H9 (cell line): ENCODE results near the gene BCAS3. TPM values are rescaled to one million over a fixed set of nuclear protein-coding genes. Genes with fewer than 3 reads are reported as not detected.

Source experiments
- DNase-seq: peaks from one replicate; pipeline ENCODE4 v3.0.0-alpha.2; 2017
- H2AFZ ChIP-seq: one replicate; pipeline ENCODE4 v1.6.1; 2013; ENCODE audit warnings: mild to moderate bottlenecking, low read length, control low read depth, moderate library complexity
- H2AK5ac ChIP-seq: 2 replicates; pipeline ENCODE4 v1.6.1; 2013; ENCODE audit warnings: low read length, control low read depth, mixed read lengths; ENCODE audit not compliant: insufficient read length
- H2BK120ac ChIP-seq: one replicate; pipeline ENCODE4 v1.6.1; 2013; ENCODE audit warnings: low read depth, mild to moderate bottlenecking, low read length, control low read depth, inconsistent platforms; ENCODE audit not compliant: poor library complexity, severe bottlenecking
- H2BK12ac ChIP-seq: 2 replicates; pipeline ENCODE4 v1.6.1; 2013; ENCODE audit warnings: low read length, control low read depth, mixed read lengths, low read depth; ENCODE audit not compliant: insufficient read length
- H2BK15ac ChIP-seq: 2 replicates; pipeline ENCODE4 v1.6.1; 2013; ENCODE audit warnings: low read depth, low read length, control low read depth
- H2BK20ac ChIP-seq: one replicate; pipeline ENCODE4 v1.6.1; 2013; ENCODE audit warnings: low read depth, mild to moderate bottlenecking, low read length, control low read depth, inconsistent platforms; ENCODE audit not compliant: poor library complexity, severe bottlenecking
- H2BK5ac ChIP-seq: 2 replicates; pipeline ENCODE4 v1.6.1; 2013; ENCODE audit warnings: low read length, control low read depth, mixed read lengths; ENCODE audit not compliant: insufficient read length
- H3K14ac ChIP-seq: 2 replicates; pipeline ENCODE4 v1.6.1; 2013; ENCODE audit warnings: low read length, control low read depth; ENCODE audit not compliant: insufficient read depth
- H3K18ac ChIP-seq: 2 replicates; pipeline ENCODE4 v1.6.1; 2013; ENCODE audit warnings: low read depth, mild to moderate bottlenecking, mixed read lengths, low read length, control low read depth; ENCODE audit not compliant: insufficient read length
- H3K23ac ChIP-seq: 2 replicates; pipeline ENCODE4 v1.6.1; 2013; ENCODE audit warnings: low read length, control low read depth, mixed read lengths, low read depth; ENCODE audit not compliant: insufficient read length
- H3K23me2 ChIP-seq: 2 replicates; pipeline ENCODE4 v1.6.1; 2013; ENCODE audit warnings: low read depth, mild to moderate bottlenecking, mixed read lengths, low read length, control low read depth; ENCODE audit not compliant: insufficient read length, poor library complexity, severe bottlenecking
- H3K27ac ChIP-seq: 2 replicates; pipeline ENCODE4 v1.5.1; 2013; ENCODE audit warnings: low read length, control low read depth, mixed read lengths, low read depth; ENCODE audit not compliant: insufficient read length
- H3K27me3 ChIP-seq: 2 replicates; pipeline ENCODE4 v1.6.1; 2013; ENCODE audit warnings: low read length, control low read depth, inconsistent platforms; ENCODE audit not compliant: insufficient read depth
- H3K4ac ChIP-seq: 2 replicates; pipeline ENCODE4 v1.6.1; 2013; ENCODE audit warnings: low read depth, mild to moderate bottlenecking, control low read depth, inconsistent platforms, low read length, moderate library complexity
- H3K4me1 ChIP-seq: 2 replicates; pipeline ENCODE4 v1.6.1; 2013; ENCODE audit warnings: low read length, control low read depth, inconsistent platforms; ENCODE audit not compliant: insufficient read depth
- H3K4me2 ChIP-seq: 2 replicates; pipeline ENCODE4 v1.6.1; 2013; ENCODE audit warnings: low read length, control low read depth, mixed read lengths; ENCODE audit not compliant: insufficient read length, insufficient read depth
- H3K56ac ChIP-seq: 2 replicates; pipeline ENCODE4 v1.6.1; 2013; ENCODE audit warnings: low read depth, mild to moderate bottlenecking, mixed read lengths, low read length, control low read depth; ENCODE audit not compliant: insufficient read length
- H3K79me1 ChIP-seq: 2 replicates; pipeline ENCODE4 v1.6.1; 2013; ENCODE audit warnings: low read depth, mild to moderate bottlenecking, moderate library complexity, low read length, control low read depth, inconsistent platforms; ENCODE audit not compliant: insufficient read depth, poor library complexity, severe bottlenecking
- H3K79me2 ChIP-seq: 2 replicates; pipeline ENCODE4 v1.6.1; 2013; ENCODE audit warnings: low read length, control low read depth, inconsistent platforms; ENCODE audit not compliant: insufficient read depth
- H3K9ac ChIP-seq: 2 replicates; pipeline ENCODE4 v1.6.1; 2013; ENCODE audit warnings: low read length, control low read depth, mixed read lengths; ENCODE audit not compliant: insufficient read length; ENCODE audit errors: extremely low read depth
- H3K9me3 ChIP-seq: one replicate; pipeline ENCODE4 v1.6.1; 2013; ENCODE audit warnings: low read depth, low read length, inconsistent platforms; ENCODE audit not compliant: control insufficient read depth
- H3T11ph ChIP-seq: one replicate; pipeline ENCODE4 v1.6.1; 2013; ENCODE audit warnings: mild to moderate bottlenecking, low read length, control low read depth, inconsistent platforms
- H4K20me1 ChIP-seq: one replicate; pipeline ENCODE4 v1.6.1; 2013; ENCODE audit not compliant: control insufficient read depth, insufficient read length, insufficient read depth
- H4K5ac ChIP-seq: 2 replicates; pipeline ENCODE4 v1.6.1; 2013; ENCODE audit warnings: low read depth, mild to moderate bottlenecking, mixed read lengths, low read length, control low read depth; ENCODE audit not compliant: insufficient read length
- H4K8ac ChIP-seq: replicated peaks from 2 replicates; pipeline ENCODE4 v1.6.1; 2013; ENCODE audit warnings: low read length, control low read depth, mixed read lengths, low read depth; ENCODE audit not compliant: insufficient read length
- H4K91ac ChIP-seq: 2 replicates; pipeline ENCODE4 v1.6.1; 2013; ENCODE audit warnings: low read depth, mild to moderate bottlenecking, moderate library complexity, mixed read lengths, low read length, control low read depth; ENCODE audit not compliant: insufficient read length
- H3K27ac Mint-ChIP-seq, 3 experiments: 2 replicates in 2 of 3; 3 replicates in 1 of 3; pipeline ENCODE4 v1.8.0; 2020 to 2021; ENCODE audit warnings: mixed read lengths in 3 of 3, mild to moderate bottlenecking in 1 of 3, moderate library complexity in 1 of 3
- H3K27me3 Mint-ChIP-seq: 2 replicates; pipeline ENCODE4 v1.8.0; 2021; ENCODE audit warnings: low read depth, mild to moderate bottlenecking, moderate library complexity, mixed read lengths
- H3K36me3 Mint-ChIP-seq, 3 experiments: 2 replicates in 2 of 3; 3 replicates in 1 of 3; pipeline ENCODE4 v1.8.0; 2020 to 2021; ENCODE audit warnings: low read depth in 3 of 3, mixed read lengths in 3 of 3; ENCODE audit not compliant: insufficient read depth in 1 of 3
- H3K4me1 Mint-ChIP-seq, 2 experiments: 2 replicates each; pipeline ENCODE4 v1.8.0; 2020; ENCODE audit warnings: mixed read lengths in 2 of 2
- H3K4me3 Mint-ChIP-seq, 2 experiments: 2 replicates in 1 of 2; 3 replicates in 1 of 2; pipeline ENCODE4 v1.8.0; 2020 to 2021; ENCODE audit warnings: mild to moderate bottlenecking in 2 of 2, mixed read lengths in 2 of 2, moderate library complexity in 1 of 2
- H3K9me3 Mint-ChIP-seq, 2 experiments: 2 replicates in 1 of 2; 3 replicates in 1 of 2; pipeline ENCODE4 v1.8.0; 2020; ENCODE audit warnings: mild to moderate bottlenecking in 2 of 2, mixed read lengths in 2 of 2, moderate library complexity in 1 of 2
- CTCF ChIP-seq: fragments of 200-600 bp; sonication (generic); conservative IDR thresholded peaks from 3 replicates; pipeline ENCODE4 v1.8.0; 2021; ENCODE audit warnings: antibody characterized with exemption, mild to moderate bottlenecking
- WGBS: extraction: QIAGEN DNeasy Blood & Tissue Kit; methylation state at CpG from one replicate; pipeline ENCODE4 v1.1.7; 2013; ENCODE audit warnings: missing lambda C conversion rate, low lambda C conversion rate, mixed read lengths; ENCODE audit not compliant: insufficient read length; ENCODE audit errors: extremely low coverage; 5-methylcytosine and 5-hydroxymethylcytosine counted together
- total RNA-seq: library from RNA; stranded (reverse); gene quantifications from 2 replicates; pipeline ENCODE4 v1.2.1, GENCODE V29; 2021

The BCAS3 gene
- total RNA-seq, 1 experiment from 2014 or later: 22.4 TPM

GRCh38 chr17:60730273-60730672 lies 52.6 kb downstream of the BCAS3 start:
- no peak for TF ChIP-seq CTCF
- H3K27me3 Mint-ChIP-seq: no peaks in the 10 kb centered on the region
- Histone ChIP-seq H4K20me1 (no peaks in the 10 kb centered on the region), H3K9me3 (no peaks in the 10 kb centered on the region), H2BK120ac (no peak overlapping the region), H3K56ac (no peak overlapping the region), H3K4ac (no peak overlapping the region), H2AFZ (no peak overlapping the region), H2BK15ac (no peak overlapping the region), H2BK5ac (no peak overlapping the region), H3K4me2 (no peak overlapping the region), H3K79me1 (no peaks in the 10 kb centered on the region), H3K4me1 (no peaks in the 10 kb centered on the region), H2AK5ac (no peak overlapping the region), H3K27ac (no peak overlapping the region), H3K23ac (no peak overlapping the region), H3T11ph (no peak overlapping the region), H3K18ac (no peak overlapping the region), H2BK20ac (no peak overlapping the region), H4K5ac (no peak overlapping the region), H4K8ac (no peak overlapping the region), H4K91ac (no peak overlapping the region), H3K9ac (no peak overlapping the region), H3K79me2 (no peaks in the 10 kb centered on the region), H3K14ac (no peak overlapping the region), H2BK12ac (no peak overlapping the region), H3K27me3 (no peaks in the 10 kb centered on the region), H3K23me2 (no peaks in the 10 kb centered on the region)
- H3K4me1 Mint-ChIP-seq: no peaks in the 10 kb centered on the region
- H3K36me3 Mint-ChIP-seq: no peaks in the 10 kb centered on the region
- WGBS: no CpG with 5 or more reads among the region's 3 CpGs
- no peak overlapping the region for H3K4me3 Mint-ChIP-seq
- no peak overlapping the region for H3K27ac Mint-ChIP-seq
- no peak for DNase-seq
- no peaks in the 10 kb centered on the region for H3K9me3 Mint-ChIP-seq
